Measurements from ENCODE around the gene NKAIN2. TPM values are rescaled to one million over a fixed set of nuclear protein-coding genes. Genes with fewer than 3 reads are reported as not detected.

NKAIN2 gene
- total and polyA plus RNA-seq, 7 donors = 0.08 to 13.5 (median 1.1) TPM

- WGBS, 3 donors = 67 to 77% (median 68%) methylated on average over 2 of the region's 2 CpGs
- TF ChIP-seq CTCF (IDR thresholded peaks at IDR 0.05) = no peak
Measured at GRCh38 chr6:123784330-123784729, 19.3 kb upstream of the NKAIN2 start.

GRCh38 chr6:123785039-123785438, 18.6 kb upstream of the NKAIN2 start:
- Histone ChIP-seq H3K27ac (no peak overlapping the region), H3K4me3 (no peak overlapping the region), H3K4me1 (no peaks in the 10 kb centered on the region), H3K9me3 (no peaks in the 10 kb centered on the region), H3K27me3 (ENCODE audit: insufficient read depth in 3 of 3, low read length in 2 of 3) (no peaks in the 10 kb centered on the region), H3K36me3 (ENCODE audit: insufficient read depth in 1 of 2, low read depth in 1 of 2) (no peaks in the 10 kb centered on the region)
- no peak for TF ChIP-seq CTCF (IDR thresholded peaks at IDR 0.05)
- 83 to 88% (median 87%) methylated on average over 3 of the region's 3 CpGs for WGBS, 3 donors
- ATAC-seq (no peak), DNase-seq (no peak)
- intact Hi-C loops (cut with DNase I) = no loop called here

More at GRCh38 chr6:123784330-123784729, 19.3 kb upstream of the NKAIN2 start:
- H3K4me3 ChIP-seq = no peak overlapping the region
- no peaks in the 10 kb centered on the region for H3K27me3 ChIP-seq (ENCODE audit: insufficient read depth in 3 of 3, low read length in 2 of 3)
- no peaks in the 10 kb centered on the region for H3K4me1 ChIP-seq
- ATAC-seq = no peak
- no peak for DNase-seq
- intact Hi-C loops (cut with DNase I) = no loop called here
- no peak overlapping the region for H3K27ac ChIP-seq
- H3K9me3 ChIP-seq = no peaks in the 10 kb centered on the region
- no peaks in the 10 kb centered on the region for H3K36me3 ChIP-seq (ENCODE audit: insufficient read depth in 1 of 2, low read depth in 1 of 2)

DNA sequence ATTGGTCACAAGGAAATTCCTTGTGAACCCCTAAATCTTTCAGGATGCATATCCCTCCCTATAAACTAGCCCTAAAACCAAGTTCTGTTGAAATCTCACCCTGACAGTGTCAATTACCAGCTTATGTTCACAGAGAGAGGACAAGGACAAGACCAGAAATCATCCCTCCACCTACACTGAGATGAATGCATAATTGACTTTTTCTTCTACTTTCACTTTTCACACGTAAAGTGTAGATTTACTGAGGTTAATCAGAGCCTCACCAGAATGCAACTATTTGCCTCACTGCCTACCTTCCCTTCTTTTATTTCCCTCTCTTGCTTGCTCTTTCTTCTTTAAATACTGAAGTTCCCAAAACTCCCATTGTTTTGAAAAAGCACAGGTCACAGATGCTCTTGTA, 15.3 kb upstream of the NKAIN2 start:
- H3K4me1 ChIP-seq = no peaks in the 10 kb centered on the region
- WGBS, 3 donors = 69 to 83% (median 72%) methylated on average over 1 of the region's 1 CpG
- H3K36me3 ChIP-seq (ENCODE audit: insufficient read depth in 1 of 2, low read depth in 1 of 2) = no peaks in the 10 kb centered on the region
- no peaks in the 10 kb centered on the region for H3K27me3 ChIP-seq (ENCODE audit: insufficient read depth in 3 of 3, low read length in 2 of 3)
- no peak overlapping the region for H3K27ac ChIP-seq
- H3K4me3 ChIP-seq = no peak overlapping the region
- DNase-seq = no peak
- intact Hi-C loops (cut with DNase I) = no loop called here
- no peak for TF ChIP-seq CTCF (IDR thresholded peaks at IDR 0.05)
- no peak for ATAC-seq
- H3K9me3 ChIP-seq = no peaks in the 10 kb centered on the region

DNA sequence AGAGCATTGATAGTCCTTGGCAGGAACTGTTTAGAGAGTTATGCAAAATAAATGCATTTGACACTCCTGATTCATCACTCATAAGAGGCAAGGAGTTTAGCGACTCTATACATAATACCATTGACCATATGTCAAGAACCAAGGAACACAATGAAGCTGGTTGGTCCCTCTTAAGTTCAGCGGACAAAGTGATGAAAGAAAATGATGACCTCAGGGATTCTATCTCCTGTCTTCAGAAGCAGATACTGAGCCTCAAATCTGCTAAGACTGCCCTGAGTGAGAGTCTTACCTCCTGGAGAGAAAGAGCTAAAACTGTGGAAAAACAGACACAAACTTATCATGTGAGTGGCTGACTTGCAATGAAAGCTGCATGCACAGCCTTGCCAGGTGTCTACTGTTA, 9.5 kb upstream of the NKAIN2 start:
- ATAC-seq (no peak), DNase-seq (no peak)
- no peak overlapping the region for H3K4me3 ChIP-seq
- H3K27ac ChIP-seq = no peak overlapping the region
- no peaks in the 10 kb centered on the region for H3K9me3 ChIP-seq
- intact Hi-C loops (cut with DNase I) = no loop called here
- no peak for TF ChIP-seq CTCF (IDR thresholded peaks at IDR 0.05)
- no peaks in the 10 kb centered on the region for H3K4me1 ChIP-seq
- WGBS, 3 donors = 94 to 99% (median 94%) methylated on average over 2 of the region's 2 CpGs
- no peaks in the 10 kb centered on the region for H3K27me3 ChIP-seq (ENCODE audit: insufficient read depth in 3 of 3, low read length in 2 of 3)
- no peaks in the 10 kb centered on the region for H3K36me3 ChIP-seq (ENCODE audit: insufficient read depth in 1 of 2, low read depth in 1 of 2)

GRCh38 chr6:123794799-123795198, 8.9 kb upstream of the NKAIN2 start:
- Histone ChIP-seq H3K4me1 (no peaks in the 10 kb centered on the region), H3K27me3 (ENCODE audit: insufficient read depth in 3 of 3, low read length in 2 of 3) (no peaks in the 10 kb centered on the region), H3K36me3 (ENCODE audit: insufficient read depth in 1 of 2, low read depth in 1 of 2) (no peaks in the 10 kb centered on the region), H3K27ac (no peak overlapping the region), H3K4me3 (no peak overlapping the region), H3K9me3 (no peaks in the 10 kb centered on the region)
- ATAC-seq (no peak), DNase-seq (no peak)
- intact Hi-C loops (cut with DNase I) = no loop called here
- no peak for TF ChIP-seq CTCF (IDR thresholded peaks at IDR 0.05)
